Measurements from ENCODE around the gene TRIM59.

DNA sequence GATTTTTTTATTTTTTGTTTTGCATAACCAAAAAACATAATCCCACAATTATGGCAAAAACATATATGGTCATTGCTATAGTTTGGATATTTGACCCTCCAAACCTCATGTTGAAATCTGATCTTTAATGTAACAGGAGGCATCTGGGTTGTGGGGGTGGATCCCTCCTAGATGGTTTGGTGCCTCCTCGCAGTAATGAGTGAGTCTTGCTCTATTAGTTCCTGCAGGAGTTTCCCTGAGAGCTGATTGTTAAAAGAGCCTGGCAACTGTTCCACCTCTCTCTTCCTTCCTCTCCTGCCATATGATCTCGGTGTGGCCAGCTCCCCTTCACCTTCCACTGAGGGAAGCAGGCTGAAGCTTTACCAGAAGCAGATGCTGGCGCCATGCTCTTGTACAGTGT, 33.2 kb upstream of the TRIM59 start:
- TF ChIP-seq, protein P1, sequence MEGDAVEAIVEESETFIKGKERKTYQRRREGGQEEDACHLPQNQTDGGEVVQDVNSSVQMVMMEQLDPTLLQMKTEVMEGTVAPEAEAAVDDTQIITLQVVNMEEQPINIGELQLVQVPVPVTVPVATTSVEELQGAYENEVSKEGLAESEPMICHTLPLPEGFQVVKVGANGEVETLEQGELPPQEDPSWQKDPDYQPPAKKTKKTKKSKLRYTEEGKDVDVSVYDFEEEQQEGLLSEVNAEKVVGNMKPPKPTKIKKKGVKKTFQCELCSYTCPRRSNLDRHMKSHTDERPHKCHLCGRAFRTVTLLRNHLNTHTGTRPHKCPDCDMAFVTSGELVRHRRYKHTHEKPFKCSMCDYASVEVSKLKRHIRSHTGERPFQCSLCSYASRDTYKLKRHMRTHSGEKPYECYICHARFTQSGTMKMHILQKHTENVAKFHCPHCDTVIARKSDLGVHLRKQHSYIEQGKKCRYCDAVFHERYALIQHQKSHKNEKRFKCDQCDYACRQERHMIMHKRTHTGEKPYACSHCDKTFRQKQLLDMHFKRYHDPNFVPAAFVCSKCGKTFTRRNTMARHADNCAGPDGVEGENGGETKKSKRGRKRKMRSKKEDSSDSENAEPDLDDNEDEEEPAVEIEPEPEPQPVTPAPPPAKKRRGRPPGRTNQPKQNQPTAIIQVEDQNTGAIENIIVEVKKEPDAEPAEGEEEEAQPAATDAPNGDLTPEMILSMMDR (IDR thresholded peaks at IDR 0.05) = no peak
- TF ChIP-seq POLR2AphosphoS5 (IDR thresholded peaks at IDR 0.05) (no peak), POLR2A (IDR thresholded peaks at IDR 0.05) (no peak), EP300 (IDR thresholded peaks at IDR 0.05) (no peak)

Measured in suprapubic skin (tissue), 4 donors.